ENCODE measurements around the gene KANSL3.
"Not testable (repeated sequence)": the region's sequence is repeated elsewhere in the genome, so short reads cannot be mapped to it uniquely, and the experiment has no call there.

KANSL3 gene

DNA sequence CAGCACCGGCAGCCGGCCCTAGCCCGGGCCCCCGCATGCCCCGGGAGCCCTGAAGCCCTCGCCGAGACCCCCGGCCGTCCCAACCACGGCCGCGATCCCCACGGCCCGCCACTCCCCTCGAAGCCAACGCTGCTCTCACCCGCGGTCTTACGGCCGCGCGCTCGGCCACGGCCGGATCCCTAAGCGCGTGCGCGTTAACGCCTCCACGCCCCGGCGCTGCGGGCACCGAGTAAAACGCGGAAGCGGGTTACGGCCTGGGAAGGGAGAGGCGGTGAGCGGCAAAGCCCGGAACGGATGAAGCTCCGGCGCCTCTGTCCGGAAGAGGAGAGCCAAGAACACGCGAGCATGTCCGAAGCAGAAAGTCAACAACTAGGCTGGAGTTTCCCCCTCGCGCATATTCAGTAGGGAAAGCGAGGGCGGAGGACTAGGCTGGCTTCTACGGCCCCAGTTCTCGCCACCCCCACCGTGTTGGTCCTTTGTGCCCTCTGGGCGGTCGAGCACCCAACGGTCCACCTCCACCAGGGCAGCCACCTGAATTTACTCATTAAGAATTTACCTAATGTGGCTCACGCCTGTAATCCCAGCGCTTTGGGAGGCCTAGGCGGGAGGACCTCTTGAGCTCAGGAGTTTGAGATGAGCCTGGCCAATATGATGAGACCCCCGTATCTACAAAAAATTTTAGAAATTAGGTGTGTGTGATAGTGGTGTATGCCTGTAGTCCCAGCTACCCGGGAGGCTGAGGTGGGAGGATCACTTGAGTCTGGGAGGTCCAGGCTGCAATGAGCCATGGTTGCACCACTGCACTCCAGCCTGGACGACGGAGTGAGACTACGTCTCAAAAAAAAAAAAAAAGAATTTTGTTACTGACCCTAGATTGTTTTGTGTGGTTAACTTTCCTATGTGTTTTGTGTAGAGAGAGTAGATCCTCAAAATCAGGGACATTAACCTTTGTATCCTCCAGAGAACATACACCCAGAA, at the start of gene KANSL3:
Gene KANSL3 (minus strand): TSS at position 169 of the 978 bp plus-strand sequence. CDS start 1,177 bp downstream, outside the sequence.
- peak; percentile 74 for DNase-seq

DNA sequence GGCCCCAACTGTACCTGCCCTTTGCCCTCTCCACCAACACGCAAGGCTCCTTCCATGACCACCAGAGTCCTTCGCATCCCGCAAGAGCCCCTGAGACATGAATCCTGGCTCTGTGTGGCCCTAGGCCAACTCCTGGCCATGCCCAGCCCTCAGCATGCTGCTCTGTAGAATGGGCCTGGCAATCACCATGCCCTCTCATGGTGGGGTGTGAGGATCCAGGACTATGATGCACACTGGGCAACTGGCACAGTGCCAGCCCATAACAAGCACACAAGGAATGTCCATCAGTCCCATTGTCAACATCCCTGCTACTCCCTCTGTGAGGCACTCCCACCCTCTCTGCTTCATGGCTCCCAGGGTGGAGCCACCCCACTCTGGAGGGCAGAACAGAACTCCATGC, 49.2 kb upstream of the KANSL3 start:
- DNase-seq = no peak

DNA sequence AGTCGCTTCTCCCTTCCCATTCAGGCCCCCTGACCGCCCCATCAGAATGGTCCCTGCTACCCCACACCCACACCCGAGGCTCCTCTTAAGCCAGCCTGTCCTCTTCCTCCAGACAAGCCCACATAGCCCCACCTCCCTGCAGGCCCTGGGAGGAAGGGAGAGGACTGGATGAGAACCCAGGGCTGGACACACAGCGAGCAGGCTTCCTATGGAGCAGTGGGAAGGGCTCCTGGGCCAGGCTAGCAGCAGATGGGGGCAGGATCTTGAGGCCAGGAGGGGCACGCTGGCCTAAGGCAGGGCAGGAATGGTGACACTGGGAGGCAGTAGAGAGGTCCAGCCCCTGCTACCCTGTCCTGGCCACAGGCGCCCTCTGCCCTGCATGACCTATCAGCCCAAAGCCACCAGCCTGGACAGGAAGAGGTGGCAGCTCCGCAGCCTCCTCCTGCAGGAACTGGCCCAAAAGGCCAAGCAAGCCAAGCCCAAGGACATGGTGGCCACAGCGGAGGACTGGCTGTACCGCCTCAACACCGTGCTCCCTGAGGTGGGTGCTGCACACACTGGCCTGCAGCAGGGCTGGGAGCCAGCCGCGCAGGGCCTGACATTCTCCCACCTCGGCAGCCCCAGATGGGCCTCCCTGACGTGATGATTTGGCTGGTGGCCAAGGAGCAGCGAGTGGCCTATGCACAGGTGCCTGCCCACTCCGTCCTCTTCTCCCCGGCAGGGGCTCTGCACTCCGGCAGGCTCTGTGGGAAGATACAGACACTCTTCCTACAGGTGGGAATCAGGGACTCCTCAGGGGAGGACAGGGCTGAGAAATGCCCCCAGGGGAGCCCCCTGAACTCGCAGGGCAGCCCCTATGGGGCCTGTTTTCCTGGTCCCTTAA, 47.7 kb upstream of the KANSL3 start:
- DNase-seq = no peak

DNA sequence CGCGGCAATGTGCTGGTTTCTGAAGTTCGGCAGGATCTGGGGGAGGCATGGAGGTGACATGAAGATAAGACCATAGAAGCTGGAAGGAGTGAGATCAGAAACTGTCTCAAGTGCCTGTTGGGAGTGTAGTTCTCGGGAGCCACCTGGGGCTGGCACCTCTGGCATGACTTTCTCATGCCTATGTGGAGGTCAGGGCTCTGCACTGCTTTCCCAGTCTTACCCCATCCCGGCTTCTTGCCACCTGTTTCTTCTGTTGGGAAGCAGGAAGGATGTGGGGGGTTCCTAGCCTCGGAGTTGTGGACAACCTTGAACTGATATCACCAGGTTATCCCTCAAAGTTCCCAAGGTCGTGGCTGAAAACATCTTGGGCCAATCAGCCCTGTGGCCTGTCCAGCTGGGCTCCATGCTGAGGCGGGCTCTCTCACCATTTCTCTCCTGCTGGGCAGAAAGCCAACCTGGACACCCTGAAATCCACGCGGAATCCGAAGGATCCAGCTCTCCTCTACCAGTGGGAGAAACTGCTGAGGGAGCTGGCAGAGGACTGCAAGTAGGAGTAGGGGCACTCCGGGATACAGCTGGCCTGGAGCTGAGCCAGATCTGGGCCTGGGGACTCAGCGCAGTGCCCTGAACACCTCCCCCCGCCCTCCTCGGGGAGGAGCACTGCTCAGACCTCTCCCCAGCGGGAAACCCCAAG, 46.9 kb upstream of the KANSL3 start:
- no peak for DNase-seq

DNA sequence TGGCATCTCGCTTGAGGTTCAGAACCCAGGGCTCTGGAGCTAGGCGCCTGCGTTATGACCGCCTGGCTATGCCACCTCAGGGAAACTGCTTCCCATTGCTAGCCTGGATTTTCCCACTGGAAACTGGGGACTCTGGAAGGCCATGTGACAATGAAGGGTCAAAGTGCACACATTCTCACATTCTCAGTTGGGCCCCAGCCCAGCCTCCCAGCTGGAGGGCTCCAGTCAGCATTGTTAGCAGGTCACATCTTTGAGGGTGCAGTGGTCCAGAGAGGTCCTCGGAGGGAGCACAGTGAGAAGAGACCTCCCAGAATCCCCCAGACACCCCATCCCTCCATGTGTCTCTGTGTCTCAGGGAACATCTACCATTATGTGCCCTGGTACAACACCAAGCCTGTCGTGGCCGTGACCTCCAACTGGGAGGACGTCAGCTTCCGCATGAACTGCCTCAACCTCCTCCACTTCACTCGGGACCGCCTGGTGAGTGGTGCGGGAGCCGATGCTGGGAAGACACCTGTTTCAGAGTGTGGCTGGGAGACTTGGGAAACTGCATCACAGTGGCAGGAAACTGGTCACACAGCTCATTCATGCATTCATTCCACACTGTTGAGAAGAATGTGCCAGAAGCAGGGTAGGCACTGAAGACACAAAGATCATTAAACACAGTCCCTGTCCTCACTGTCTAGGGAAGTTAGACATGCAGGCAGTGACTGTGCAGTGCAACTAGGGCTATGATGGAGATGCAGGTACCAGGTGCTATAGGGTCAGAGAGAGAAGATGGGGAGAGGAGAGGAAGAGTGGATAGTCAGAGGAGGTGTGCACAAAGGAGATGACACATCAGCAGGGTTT, 46.1 kb upstream of the KANSL3 start:
- no peak for DNase-seq

DNA sequence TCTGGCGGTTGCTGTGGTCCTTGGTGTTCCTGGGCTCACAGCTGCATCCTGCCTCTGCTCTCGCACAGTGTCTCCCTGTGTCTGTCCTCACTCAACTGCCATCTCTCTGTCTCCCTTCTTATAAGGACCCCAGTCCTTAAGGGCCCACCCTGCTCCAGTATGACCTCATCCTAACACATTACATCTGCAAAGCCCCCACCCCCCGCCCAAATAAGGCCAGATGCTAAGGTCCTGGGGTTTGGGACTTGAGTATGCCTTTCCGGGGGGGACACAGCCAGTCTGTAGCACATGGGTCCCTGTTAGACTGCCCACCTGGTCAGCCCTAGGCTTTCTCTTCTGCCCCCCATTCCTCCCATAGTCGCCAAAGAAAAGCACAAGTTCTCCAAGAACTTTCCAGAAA, 45.2 kb upstream of the KANSL3 start:
- no peak for DNase-seq

DNA sequence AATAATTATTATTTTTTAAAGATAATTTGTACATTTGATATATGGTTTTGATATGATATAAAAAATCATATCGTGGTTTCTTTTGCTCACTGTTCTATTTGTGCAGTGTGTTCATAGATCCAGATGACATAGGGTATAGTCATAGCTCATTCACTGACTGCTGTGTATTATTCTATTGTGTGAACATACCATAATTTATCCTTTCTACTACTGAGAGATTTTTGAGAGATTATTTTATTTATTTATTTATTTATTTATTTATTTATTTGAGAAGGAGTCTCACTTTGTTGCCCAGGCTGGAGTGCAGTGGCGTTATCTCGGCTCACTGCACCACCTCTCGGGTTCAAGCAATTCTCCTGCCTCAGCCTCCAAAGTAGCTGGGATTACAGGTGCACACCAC, 43.4 kb upstream of the KANSL3 start:
- no peak for DNase-seq

DNA sequence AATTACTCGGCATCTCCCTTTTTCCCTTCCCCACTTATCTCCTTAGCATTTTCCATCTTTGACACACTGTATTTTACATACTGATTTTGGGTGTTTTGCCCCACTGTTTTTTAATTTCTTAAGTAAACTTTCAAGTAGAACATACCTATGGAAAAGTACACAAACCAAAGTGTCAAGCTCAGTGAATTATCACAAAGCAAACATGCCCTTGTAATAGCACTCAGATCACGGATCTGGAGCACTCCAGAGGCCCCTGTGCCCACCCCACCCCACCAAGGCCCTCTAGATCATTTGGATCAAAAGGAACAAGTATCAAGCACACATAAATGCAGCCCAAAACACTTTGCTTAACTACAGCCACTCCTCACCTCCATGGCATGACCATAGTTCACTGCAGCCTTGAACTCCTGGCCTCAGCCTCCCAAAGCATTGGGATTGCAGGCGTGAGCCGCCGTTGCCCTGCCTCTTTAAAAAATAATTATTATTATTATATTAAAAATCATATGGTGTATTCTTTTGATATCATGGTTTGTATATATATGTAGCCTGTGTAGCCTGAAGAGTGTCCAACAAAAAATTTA, 42.5 kb upstream of the KANSL3 start:
- no peak for DNase-seq

DNA sequence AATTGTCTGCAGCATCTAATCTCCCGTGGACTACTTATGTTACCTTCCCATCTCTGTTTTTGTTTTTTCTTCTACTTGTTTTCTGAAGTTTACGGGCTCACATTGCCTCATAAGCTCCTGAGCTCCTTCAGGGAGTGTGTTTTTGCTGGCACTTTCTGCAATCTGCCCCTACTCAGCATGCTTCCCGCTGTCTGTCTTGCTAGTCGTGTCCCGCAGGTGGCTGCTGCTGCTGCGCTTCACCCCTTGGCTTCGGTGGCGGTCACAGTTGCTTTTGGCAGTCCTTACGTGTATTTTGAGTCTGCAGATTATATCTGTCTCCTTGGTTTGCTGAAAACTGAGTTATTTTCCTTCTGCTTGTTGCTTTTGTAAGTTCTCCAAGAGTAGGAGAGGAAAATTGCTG, 41.7 kb upstream of the KANSL3 start:
- no peak for DNase-seq

DNA sequence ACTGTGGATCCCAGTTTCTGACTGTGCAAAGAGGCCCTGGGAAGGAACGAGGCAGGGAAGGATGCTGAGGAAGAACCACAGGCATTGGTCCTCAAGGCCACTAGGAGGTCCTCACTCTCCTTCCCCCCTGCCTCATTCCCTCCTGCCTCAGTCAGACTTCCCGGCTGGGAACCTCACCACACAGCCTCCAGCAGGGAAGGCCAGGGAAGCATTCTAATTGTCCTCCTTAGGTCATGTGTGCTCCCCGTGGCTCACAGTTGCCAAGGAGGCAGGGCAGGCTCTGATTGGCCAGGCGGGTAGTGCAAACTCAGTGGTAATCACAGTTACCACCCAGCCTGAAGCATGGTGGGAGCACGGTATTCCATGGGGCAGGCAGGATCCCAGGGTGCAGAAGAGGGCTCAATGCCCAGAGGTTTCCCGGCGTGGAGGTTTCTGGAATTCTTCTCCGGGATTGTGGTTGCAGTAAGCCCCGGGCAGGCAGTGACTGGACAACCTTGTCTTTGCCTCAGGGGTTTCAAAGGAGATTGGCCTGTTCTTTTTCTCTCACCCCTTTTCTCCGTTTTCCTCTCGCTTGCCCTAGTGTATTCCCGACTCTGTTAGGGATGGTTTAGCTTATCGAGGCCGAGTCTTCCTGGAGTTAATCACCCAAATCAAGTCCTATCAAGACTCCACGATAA, 31.6 kb upstream of the KANSL3 start:
- DNase-seq = no peak

DNA sequence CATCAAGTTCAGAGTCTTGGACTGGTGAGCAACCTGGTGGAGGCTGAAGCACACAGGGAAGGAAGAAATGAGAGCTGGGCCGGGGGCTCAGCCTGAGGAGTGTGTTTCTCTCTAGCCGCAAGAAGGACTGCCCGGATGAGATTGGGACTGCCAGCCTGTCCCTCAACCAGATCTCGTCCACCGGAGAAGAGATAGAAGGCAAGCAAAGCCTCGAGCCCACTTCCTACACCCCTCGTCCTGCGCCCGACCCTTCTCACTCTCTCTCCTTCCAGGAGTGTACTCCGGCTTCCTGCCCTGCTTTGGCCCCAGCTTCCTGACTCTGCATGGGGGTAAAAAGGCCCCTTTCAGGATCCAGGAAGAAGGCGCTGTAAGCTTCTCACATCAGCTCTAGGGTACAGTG, 30.7 kb upstream of the KANSL3 start:
- DNase-seq = no peak

DNA sequence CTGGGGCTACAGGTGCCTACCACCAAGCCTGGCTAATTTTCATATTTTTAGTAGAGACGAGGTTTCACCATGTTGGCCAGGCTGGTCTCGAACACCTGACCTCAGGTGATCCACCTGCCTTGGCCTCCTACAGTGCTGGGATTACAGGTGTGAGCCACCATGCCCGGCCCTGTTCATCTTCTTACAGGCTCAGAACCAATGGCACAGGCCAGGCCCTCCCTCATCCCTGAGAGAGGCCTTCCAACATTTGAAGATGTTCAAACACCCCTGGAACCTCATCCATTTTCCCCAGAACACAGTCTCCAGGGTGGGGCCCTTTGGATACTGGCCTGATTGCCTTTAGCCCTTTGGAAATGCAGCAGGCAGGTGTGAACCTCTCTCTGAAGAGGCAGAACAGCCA, 27.6 kb upstream of the KANSL3 start:
- not testable (repeated sequence) for DNase-seq

DNA sequence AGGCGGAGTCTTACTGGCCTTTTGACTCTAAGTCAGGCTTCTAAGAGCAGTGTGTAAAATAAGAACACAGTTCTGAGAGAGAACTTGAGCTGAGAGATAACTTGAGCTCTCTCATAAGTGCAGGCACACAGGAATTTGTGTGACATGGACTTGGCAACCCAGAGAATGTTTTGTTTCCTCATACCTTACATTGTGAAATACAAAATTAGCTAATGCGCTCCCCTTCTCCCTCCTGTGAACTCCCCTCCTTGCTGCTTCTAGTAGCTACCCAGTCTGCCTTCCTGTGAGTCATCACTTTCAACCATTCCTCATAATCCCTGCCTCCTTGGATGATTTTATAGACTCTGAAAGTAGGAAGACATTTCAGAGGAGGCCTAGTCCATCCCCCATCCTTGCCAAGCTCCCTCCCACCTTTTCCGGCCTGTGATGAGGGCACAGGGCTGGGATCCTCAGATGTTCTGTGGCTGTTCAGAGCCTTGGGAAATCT, 27.0 kb upstream of the KANSL3 start:
- peak; percentile 36 for DNase-seq

DNA sequence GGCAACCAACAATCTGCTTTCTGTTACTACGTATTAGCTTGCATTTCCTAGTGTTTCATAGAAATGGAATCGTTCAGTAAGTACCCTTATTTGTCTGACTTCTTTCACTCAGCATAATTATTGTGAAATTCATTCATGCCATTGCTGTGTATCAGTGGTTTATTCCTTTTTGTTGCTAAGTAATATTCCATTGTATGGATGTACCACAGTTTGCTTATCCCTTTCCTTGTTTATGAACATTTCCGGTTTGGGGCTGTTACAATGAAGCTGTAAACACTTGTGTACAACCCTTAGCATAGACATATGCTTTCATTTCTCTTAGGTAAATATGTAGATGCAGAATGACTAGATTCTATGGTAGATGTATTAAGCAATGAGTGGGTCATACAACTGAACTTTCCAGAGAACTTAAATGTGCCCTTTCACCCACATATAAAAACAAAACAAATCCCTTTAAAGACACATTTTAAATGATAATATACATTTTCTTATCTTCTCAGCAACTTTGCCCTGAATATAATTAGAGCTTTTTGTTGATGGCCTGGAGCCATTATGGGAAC, 26.3 kb upstream of the KANSL3 start:
- DNase-seq = no peak

DNA sequence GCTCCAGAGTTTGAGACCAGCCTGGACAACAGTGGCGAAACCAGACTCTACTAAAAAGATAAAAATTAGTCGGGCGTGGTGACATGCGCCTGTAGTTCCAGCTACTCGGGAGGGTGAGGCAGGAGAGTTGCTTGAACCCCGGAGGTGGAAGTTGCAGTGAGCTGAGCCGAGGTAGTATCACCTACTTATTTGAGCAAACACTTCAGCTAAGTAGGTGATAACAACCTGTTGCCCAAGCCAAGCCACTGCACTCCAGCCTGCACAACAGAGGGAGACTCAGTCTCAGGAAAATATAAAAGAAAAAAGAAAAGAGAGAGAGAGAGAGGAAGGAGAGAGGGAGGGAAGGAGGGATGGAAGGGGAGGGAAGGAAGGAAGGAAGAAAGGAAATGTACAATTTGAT, 25.7 kb upstream of the KANSL3 start:
- DNase-seq = no peak

DNA sequence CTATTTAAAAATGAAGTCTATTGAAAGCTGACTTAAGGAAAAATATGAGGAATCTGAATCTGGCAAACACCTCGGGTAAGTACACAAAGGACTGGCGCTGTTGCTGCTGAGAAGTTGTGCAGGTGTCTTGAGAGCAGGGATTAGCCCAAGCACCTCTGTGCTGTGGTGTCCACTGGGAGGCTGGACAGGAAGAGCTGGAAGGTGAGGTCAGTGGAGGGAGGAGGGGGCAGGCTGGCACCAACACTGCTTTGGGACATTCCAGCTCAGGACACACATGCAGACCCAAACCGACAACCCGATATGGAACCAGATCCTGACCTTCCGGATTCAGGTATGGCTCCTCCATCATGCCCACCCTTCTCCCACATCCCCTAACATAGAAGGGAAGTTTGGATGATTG, 25.1 kb upstream of the KANSL3 start:
- DNase-seq = no peak

DNA sequence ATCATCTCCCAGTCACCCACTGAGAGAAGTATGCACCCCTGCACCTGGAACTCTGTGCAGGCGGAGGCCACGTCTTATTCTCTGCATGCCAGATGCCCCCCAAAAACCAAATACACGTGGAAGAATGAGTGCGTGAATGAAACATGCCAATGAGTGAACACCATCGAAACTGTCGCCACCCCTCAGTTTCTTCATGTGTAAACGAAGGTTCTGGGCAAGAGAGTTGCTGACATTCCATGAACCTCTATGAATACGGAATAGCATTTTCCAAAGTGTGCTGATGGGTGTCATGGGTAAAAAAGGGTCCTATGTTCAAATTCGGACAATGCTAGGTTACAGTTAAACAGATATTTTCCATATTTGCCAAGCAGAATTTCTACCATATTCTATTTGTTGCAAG, 24.2 kb upstream of the KANSL3 start:
- DNase-seq = no peak

DNA sequence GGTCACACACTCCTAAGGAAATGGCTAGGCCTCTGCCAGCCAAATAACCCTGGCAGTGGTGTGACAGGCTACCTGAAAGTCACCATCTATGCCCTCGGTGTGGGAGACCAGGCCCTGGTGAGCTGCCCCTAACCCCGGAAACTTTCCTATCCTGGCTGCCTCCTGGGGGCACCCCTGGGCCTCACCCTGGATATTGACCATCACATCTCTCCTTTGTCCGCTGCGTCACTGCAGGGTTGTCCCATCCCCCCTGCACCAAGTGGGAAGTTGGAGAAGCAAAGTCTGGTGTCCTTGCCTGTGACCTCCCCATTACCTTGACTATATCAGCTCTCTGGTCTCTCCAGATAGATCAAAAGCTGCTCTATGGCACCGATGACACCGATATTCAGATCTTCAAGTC, 23.2 kb upstream of the KANSL3 start:
- no peak for DNase-seq

DNA sequence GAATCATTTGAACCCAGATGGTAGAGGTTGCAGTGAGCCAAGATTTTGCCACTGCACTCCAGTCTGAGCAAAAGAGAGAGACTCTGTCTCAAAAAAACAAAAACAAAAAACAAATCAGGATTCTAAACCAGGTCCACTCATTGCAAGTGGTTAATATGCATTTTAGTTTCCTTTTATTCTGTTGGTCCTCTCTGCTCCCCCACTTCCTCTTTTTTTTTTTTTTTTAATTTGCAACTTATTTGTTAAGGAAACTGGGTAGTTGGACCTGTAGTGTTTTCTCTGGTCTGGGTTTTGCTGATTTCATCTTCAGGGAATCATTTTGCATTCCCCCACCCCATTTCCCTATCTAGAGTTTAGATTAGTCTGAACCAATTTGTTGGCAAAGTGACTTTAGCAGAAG, 18.4 kb upstream of the KANSL3 start:
- DNase-seq = no peak

DNA sequence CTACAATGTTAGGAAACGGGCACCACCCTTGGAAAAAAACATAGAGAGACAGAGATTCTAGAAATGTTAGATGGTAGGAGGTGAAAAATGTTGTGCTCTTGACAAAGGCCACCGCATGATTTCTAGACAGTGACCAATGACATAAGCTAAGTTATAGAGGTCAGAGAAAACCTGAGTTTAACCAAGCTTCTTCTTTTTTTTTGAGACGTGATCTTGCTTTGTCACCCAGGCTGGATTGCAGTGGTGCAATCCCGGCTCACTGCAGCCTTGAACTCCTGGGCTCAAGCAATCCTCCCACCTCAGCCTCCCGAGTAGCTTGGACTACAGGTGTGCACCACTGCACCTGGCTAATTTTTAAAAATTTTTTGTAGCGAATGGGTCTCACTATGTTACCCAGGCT, 17.4 kb upstream of the KANSL3 start:
- DNase-seq = no peak

DNA sequence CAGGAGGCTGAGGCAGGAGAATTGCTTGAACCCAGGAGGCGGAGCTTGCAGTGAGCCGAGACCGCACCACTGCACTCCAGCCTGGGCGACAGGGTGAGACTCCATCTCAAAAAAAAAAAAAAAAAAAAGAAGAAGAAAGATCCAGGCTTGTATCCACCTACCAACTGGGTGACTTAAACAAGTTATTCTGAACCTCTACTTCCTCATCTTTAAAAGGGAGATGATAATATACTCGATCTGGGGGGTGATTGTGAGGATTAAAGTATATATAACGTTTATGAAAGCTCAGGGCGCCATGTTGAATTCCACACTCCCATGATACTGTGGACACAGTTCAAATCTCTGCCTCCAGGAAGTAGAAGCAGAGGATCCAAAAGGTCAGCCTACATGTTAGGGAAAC, 16.7 kb upstream of the KANSL3 start:
- DNase-seq = not testable (repeated sequence)

Data from GOT3 (cell line).